SK-N-SH treated with all-trans-retinoic acid at 6 μM for 48 hours (cell line): ENCODE data around the gene MAPK8.

Experiments used
- ATAC-seq: fragments of 200-7000 bp; cut with Tn5 transposase; 3 replicates; pipeline ENCODE4 v1.9.1; 2020; ENCODE audit warnings: mild to moderate bottlenecking, moderate library complexity
- ARNTL ChIP-seq: fragments of 450-650 bp; formaldehyde crosslinking; IDR thresholded peaks from 2 replicates; pipeline ENCODE4 v1.5.0; 2020; ENCODE audit warnings: low read depth, mild to moderate bottlenecking, moderate library complexity, borderline replicate concordance
- BACH2 ChIP-seq: fragments of 250-450 bp; sonication (Bioruptor Pico); IDR thresholded peaks from 2 replicates; pipeline ENCODE4 v1.9.0; 2021; ENCODE audit warnings: mild to moderate bottlenecking, borderline replicate concordance
- CSDC2 ChIP-seq: fragments of 250-450 bp; sonication (Bioruptor Pico); IDR thresholded peaks from 2 replicates; pipeline ENCODE4 v1.5.0; 2020; ENCODE audit warnings: mild to moderate bottlenecking, moderate library complexity
- ESRRG ChIP-seq: fragments of 250-450 bp; sonication (Bioruptor Pico); IDR thresholded peaks from 2 replicates; pipeline ENCODE4 v1.6.1; 2021; ENCODE audit warnings: mild to moderate bottlenecking
- GLIS3 ChIP-seq: fragments of 250-450 bp; sonication (Bioruptor Pico); IDR thresholded peaks from 2 replicates; pipeline ENCODE4 v1.5.0; 2020; ENCODE audit warnings: mild to moderate bottlenecking, moderate library complexity
- ISL1 ChIP-seq: fragments of 250-450 bp; sonication (Bioruptor Pico); IDR thresholded peaks from 2 replicates; pipeline ENCODE4 v2.1.2; 2022; ENCODE audit warnings: mild to moderate bottlenecking, moderate library complexity
- OSR1 ChIP-seq: fragments of 250-450 bp; sonication (Bioruptor Pico); IDR thresholded peaks from 2 replicates; pipeline ENCODE4 v1.8.0; 2022; ENCODE audit warnings: moderate library complexity, mild to moderate bottlenecking, inconsistent platforms
- PPARA ChIP-seq: fragments of 250-450 bp; sonication (Bioruptor Pico); IDR thresholded peaks from 2 replicates; pipeline ENCODE4 v1.5.0; 2020; ENCODE audit warnings: mild to moderate bottlenecking, borderline replicate concordance
- SNAI2 ChIP-seq: fragments of 250-450 bp; sonication (Bioruptor Pico); IDR thresholded peaks from 2 replicates; pipeline ENCODE4 v1.5.0; 2020; ENCODE audit warnings: mild to moderate bottlenecking, moderate library complexity
- TCF4 ChIP-seq: fragments of 250-450 bp; sonication (Bioruptor Pico); IDR thresholded peaks from 2 replicates; pipeline ENCODE4 v1.8.0; 2021; ENCODE audit warnings: mild to moderate bottlenecking, moderate library complexity, borderline replicate concordance
- TOX ChIP-seq: fragments of 250-450 bp; sonication (Bioruptor Pico); IDR thresholded peaks from 2 replicates; pipeline ENCODE4 v1.8.0; 2021; ENCODE audit warnings: mild to moderate bottlenecking, moderate library complexity, borderline replicate concordance
- ZC3H10 ChIP-seq: fragments of 250-450 bp; sonication (Bioruptor Pico); IDR thresholded peaks from 2 replicates; pipeline ENCODE4 v1.5.1; 2021; ENCODE audit warnings: mild to moderate bottlenecking, moderate library complexity
- ZFP3 ChIP-seq: fragments of 250-450 bp; sonication (Bioruptor Pico); IDR thresholded peaks from 2 replicates; pipeline ENCODE4 v1.5.0; 2020; ENCODE audit warnings: mild to moderate bottlenecking, moderate library complexity
- ZFP30 ChIP-seq: fragments of 450-650 bp; formaldehyde crosslinking; IDR thresholded peaks from 2 replicates; pipeline ENCODE4 v1.5.0; 2022; ENCODE audit warnings: mild to moderate bottlenecking, moderate library complexity
- ZNF565 ChIP-seq: fragments of 450-650 bp; formaldehyde crosslinking; conservative IDR thresholded peaks from 2 replicates; pipeline ENCODE4 v1.5.0; 2020; ENCODE audit warnings: low read depth, mild to moderate bottlenecking, moderate library complexity
- ZNF70 ChIP-seq: fragments of 450-650 bp; formaldehyde crosslinking; IDR thresholded peaks from 2 replicates; pipeline ENCODE4 v1.5.0; 2020; ENCODE audit warnings: mild to moderate bottlenecking, moderate library complexity
- ZNF8 ChIP-seq: fragments of 450-650 bp; formaldehyde crosslinking; IDR thresholded peaks from 2 replicates; pipeline ENCODE4 v1.5.0; 2020; ENCODE audit warnings: mild to moderate bottlenecking, moderate library complexity
- TF ChIP-seq, protein P1 (sequence below): fragments of 250-450 bp; sonication (Bioruptor Pico); IDR thresholded peaks from 2 replicates; pipeline ENCODE4 v1.8.0; 2021; ENCODE audit warnings: low read depth, mild to moderate bottlenecking, moderate library complexity, borderline replicate concordance
- TF ChIP-seq, protein P2 (sequence below): fragments of 250-450 bp; sonication (Bioruptor Pico); IDR thresholded peaks from 2 replicates; pipeline ENCODE4 v1.5.1; 2020; ENCODE audit warnings: low read depth, mild to moderate bottlenecking, moderate library complexity
- TF ChIP-seq, protein P3 (sequence below): fragments of 250-450 bp; sonication (Bioruptor Pico); IDR thresholded peaks from 2 replicates; pipeline ENCODE4 v1.5.0; 2020; ENCODE audit warnings: mild to moderate bottlenecking, moderate library complexity

Gene MAPK8

DNA sequence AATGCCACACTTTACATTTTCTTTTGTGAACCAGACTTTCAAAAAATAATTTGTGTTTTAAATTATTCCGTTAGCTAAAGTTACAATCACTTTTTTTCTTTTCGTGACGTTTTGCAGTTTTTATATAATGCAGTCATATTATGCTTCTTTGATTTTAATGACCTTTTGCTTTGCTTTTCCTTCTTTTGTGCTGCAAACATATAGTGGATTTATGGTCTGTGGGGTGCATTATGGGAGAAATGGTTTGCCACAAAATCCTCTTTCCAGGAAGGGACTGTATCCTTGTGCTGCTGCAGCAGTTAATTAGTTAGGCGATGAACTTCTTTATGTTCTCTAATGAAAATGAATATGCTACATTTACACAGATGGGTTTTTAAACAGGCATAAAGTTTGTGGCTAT lies 117.4 kb downstream of the MAPK8 start:
- ATAC-seq, result no peak
- no peak for TF ChIP-seq ZNF8 (CRISPR knock-in tag)
- TF ChIP-seq, all 23 proteins: peak for 0

DNA sequence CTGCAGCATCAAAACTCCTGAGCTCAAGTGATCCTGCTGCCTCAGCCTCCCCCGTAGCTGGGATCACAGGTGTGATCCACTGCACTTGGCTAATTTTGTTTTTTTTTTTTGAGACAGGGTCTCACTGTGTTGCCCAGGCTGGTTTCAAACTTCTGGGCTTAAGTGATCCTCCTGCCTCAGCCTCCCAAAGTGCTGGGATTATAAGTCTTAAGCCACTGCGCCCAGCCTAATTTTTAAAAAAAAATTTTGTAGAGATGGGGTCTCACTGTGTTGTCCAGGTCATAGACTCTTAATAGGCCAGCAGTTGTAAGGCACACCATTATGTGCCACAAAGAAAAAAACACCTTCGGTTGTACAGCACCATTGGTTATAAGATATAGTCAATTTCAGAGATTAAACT lies 122.4 kb downstream of the MAPK8 start:
- no peak for ATAC-seq

DNA sequence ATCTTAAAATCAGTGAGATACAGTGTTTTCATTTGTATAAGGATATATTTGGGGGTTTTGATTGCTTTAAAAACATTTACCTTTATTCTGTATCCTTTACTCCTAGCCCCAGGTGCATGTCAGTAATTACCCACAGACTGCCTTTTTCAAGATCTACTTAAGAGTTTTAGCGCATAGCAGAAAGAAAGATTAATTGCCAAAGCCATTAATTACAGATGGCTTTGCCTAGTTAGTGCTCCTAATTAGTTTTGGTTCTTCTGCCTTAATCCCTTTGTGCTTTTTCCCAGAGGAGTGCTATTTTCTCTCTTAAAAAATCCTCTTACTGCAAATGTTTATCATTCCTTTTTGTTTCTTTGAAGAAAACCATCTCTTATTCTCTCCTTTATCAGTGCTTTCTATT lies 122.8 kb downstream of the MAPK8 start:
- no peak for ATAC-seq
- no peak for TF ChIP-seq TOX
- TF ChIP-seq, protein P1, sequence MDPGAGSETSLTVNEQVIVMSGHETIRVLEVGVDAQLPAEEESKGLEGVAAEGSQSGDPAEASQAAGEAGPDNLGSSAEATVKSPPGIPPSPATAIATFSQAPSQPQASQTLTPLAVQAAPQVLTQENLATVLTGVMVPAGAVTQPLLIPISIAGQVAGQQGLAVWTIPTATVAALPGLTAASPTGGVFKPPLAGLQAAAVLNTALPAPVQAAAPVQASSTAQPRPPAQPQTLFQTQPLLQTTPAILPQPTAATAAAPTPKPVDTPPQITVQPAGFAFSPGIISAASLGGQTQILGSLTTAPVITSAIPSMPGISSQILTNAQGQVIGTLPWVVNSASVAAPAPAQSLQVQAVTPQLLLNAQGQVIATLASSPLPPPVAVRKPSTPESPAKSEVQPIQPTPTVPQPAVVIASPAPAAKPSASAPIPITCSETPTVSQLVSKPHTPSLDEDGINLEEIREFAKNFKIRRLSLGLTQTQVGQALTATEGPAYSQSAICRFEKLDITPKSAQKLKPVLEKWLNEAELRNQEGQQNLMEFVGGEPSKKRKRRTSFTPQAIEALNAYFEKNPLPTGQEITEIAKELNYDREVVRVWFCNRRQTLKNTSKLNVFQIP, result no peak
- TF ChIP-seq ZNF565, result no peak
- no peak for TF ChIP-seq ISL1 (CRISPR knock-in tag)
- no peak for TF ChIP-seq PPARA (CRISPR knock-in tag)
- TF ChIP-seq ESRRG (CRISPR knock-in tag), result no peak
- TF ChIP-seq CSDC2 (CRISPR knock-in tag), result no peak
- TF ChIP-seq SNAI2, result no peak
- no peak for TF ChIP-seq TCF4 (CRISPR knock-in tag)
- TF ChIP-seq, protein P2, sequence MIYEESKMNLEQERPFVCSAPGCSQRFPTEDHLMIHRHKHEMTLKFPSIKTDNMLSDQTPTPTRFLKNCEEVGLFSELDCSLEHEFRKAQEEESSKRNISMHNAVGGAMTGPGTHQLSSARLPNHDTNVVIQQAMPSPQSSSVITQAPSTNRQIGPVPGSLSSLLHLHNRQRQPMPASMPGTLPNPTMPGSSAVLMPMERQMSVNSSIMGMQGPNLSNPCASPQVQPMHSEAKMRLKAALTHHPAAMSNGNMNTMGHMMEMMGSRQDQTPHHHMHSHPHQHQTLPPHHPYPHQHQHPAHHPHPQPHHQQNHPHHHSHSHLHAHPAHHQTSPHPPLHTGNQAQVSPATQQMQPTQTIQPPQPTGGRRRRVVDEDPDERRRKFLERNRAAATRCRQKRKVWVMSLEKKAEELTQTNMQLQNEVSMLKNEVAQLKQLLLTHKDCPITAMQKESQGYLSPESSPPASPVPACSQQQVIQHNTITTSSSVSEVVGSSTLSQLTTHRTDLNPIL, result no peak

More for the DNA sequence above, 122.4 kb downstream of the MAPK8 start:
- TF ChIP-seq GLIS3 (no peak), ARNTL (no peak), ISL1 (CRISPR knock-in tag) (no peak), ZFP3 (CRISPR knock-in tag) (no peak), CSDC2 (CRISPR knock-in tag) (no peak), PPARA (CRISPR knock-in tag) (no peak), ZC3H10 (CRISPR knock-in tag) (no peak), ZNF565 (no peak)
- TF ChIP-seq, protein P2, result no peak
- TF ChIP-seq, protein P3, sequence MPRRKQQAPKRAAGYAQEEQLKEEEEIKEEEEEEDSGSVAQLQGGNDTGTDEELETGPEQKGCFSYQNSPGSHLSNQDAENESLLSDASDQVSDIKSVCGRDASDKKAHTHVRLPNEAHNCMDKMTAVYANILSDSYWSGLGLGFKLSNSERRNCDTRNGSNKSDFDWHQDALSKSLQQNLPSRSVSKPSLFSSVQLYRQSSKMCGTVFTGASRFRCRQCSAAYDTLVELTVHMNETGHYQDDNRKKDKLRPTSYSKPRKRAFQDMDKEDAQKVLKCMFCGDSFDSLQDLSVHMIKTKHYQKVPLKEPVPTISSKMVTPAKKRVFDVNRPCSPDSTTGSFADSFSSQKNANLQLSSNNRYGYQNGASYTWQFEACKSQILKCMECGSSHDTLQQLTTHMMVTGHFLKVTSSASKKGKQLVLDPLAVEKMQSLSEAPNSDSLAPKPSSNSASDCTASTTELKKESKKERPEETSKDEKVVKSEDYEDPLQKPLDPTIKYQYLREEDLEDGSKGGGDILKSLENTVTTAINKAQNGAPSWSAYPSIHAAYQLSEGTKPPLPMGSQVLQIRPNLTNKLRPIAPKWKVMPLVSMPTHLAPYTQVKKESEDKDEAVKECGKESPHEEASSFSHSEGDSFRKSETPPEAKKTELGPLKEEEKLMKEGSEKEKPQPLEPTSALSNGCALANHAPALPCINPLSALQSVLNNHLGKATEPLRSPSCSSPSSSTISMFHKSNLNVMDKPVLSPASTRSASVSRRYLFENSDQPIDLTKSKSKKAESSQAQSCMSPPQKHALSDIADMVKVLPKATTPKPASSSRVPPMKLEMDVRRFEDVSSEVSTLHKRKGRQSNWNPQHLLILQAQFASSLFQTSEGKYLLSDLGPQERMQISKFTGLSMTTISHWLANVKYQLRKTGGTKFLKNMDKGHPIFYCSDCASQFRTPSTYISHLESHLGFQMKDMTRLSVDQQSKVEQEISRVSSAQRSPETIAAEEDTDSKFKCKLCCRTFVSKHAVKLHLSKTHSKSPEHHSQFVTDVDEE (CRISPR knock-in tag), result no peak

DNA sequence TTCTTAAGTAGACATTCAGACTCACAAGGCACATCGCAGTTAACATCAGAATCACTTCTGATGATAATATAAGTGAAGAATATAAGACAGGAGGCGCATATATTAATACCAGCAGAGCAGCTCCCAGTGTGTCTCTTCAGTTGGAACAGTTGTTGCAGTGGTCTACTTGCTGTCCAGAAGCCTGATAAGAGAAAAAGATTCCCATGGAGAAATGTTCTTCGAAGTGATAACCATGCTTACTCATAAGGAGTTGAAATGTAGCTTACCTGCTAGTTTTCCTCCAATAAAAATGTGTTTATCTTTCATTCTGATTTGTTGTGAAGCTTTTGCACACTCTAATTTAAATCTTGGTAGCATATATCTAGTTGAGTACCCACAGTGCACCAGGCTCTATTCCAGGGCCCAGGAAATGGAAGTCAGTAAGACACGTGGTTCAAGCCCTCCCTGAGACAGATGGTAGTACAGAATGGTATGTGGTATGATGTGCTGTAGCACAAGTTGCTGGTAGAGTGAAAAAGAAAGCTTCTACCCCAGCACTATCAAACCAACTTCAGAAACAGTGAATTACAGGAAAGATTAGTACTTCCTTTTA lies 124.0 kb downstream of the MAPK8 start:
- ATAC-seq, result no peak
- TF ChIP-seq ZNF565, result no peak
- TF ChIP-seq ISL1 (CRISPR knock-in tag), result no peak
- TF ChIP-seq ZFP3 (CRISPR knock-in tag), result no peak
- TF ChIP-seq TOX, result no peak
- no peak for TF ChIP-seq CSDC2 (CRISPR knock-in tag)
- TF ChIP-seq GLIS3, result no peak

DNA sequence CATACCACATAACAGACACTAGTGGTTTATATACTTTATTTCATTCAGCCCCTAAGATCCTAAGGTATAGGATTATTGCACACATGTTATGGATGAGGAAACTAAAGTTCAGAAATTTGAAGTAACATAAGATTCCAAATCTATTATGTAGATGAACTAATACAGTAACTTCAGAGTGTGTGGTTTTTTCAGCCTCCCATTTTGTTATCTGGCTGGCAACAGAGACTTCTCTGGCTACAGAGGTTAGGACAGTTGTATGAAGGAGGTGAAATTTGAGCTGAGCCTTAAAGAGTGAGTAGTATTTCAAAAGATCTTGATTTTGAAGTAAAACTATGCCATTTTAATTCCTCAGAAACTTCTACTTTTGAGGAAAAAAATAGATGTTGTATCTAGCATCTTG lies 125.4 kb downstream of the MAPK8 start:
- ATAC-seq, result no peak
- TF ChIP-seq SNAI2 (no peak), TCF4 (CRISPR knock-in tag) (no peak), ZC3H10 (CRISPR knock-in tag) (no peak), ZNF70 (CRISPR knock-in tag) (no peak), ARNTL (no peak), ISL1 (CRISPR knock-in tag) (no peak), TOX (no peak), ZFP3 (CRISPR knock-in tag) (no peak), ZNF8 (CRISPR knock-in tag) (no peak), BACH2 (CRISPR knock-in tag) (no peak), OSR1 (CRISPR knock-in tag) (no peak), ZFP30 (CRISPR knock-in tag) (no peak), GLIS3 (no peak)
- TF ChIP-seq, protein P3 (CRISPR knock-in tag), result no peak
- TF ChIP-seq, protein P1, result no peak
